Fibroblast of skin of abdomen (primary cell): ENCODE measurements around the gene CSF3.

Source experiments
- DNase-seq: peaks from one replicate; pipeline ENCODE4 v3.0.0-alpha.2; 2013

Gene CSF3

DNA sequence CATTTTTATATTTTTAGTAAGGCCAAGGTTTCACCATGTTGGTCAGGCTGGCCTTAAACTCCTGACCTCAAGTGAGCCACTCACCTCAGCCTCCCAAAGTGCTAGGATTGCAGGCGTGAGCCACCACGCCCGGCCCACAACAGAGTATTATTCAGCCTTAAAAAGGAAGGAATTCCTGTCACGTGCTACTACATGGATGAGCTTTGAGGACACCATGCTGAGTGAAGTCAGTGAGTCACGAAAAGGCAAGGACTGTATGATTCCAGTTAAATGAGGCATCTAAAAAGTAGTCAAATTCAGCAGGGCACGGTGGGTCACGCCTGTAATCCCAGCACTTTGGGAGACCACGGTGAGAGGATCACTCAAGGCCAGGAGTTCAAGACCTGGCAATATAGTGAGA, 9.7 kb downstream of the CSF3 start:
- no peak for DNase-seq

DNA sequence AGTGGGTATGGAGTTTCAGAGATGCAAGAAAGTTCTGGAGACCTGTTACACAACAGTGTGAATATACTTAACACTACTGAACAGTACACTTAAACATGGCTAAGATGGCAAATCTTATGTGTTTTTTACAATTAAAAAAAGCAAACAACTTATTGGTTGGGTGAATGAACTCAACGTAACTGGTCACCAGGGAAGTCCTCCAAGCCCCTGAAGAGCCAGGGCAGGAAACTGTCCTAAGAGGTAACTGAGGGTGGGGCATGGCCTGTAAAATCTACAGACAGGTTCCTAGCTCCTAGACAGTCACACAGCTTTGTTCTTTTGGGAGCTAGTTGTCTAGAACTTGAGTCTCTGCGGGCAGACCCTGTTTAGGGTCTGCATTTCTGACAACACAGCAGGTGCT, 10.3 kb downstream of the CSF3 start:
- DNase-seq = no peak

DNA sequence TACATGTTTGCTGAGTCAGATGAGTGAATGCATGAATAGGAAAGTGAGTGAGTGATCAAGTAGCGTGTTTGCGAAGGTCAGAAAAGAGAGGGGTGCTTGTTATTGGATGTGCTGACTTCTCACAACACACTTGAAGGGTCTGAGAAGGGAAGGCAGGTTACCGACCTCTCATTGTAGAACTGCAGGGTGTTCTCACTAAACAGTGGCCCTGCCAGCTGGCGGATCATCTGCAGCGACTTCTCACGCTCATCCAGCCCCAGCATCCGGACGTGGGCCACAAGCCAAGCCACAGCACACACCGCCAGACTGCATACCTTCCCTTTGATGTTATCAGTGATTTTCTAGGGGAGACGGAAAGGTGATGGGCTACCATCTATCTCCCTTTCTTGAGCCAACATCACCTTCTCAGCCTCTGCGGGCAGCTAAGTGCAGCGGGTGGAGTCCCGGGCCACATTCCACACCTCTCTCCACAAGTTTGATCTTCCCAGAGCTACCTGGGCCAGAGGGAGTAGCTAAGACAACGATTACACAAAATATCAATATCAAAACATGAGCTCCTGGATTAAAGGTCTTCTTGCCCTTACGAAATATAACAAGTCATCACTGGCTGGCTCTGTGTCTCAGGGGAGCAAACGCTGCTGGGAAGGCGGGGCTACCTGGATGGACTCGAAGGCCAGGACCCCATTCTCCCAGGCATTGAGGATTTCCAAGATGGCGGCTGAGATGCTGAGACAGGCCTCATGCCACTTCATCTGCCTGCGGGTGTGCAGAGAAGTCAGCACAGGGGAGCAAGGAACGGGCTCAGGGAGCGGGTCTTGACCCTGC, 11.0 kb downstream of the CSF3 start:
- no peak for DNase-seq

DNA sequence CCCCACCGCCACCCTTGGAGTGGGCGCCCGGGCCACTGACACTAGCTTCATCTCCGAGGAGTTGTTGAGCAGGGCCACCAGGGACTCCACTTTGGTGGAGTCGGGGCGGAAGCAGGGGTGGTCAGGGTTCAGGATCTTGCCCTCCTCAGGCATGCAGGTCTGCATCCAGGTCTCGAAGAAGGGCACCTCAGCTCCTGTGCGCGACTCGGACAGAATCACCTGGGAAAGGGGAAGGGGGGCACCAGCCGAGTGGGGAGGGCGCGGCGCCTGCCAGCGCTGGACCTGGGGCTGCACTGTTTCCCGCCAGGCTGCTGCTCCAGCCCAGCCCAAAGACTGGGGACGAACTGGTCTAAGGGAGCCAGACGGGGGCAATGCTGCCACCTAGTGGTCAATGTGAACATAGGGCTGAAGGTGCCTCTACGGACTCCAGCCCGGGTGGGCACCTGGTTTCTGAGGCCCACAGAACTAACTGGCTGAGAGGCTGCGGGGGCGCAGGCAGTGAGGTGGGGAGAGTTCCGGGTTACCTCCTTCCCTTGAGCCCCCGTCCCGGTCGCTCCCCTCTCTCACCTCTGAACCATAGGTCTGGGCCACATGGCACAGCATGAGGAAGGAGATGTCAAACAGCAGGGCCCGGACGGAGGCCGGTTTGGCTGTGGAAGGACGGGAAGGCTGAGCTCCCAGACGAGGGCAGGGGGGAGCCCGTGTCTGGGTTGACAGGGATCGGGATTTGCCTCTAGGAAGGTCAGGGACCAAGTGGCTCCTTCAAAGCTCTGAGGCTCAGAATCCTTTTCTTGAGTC, 11.8 kb downstream of the CSF3 start:
- peak; percentile 71 for DNase-seq

DNA sequence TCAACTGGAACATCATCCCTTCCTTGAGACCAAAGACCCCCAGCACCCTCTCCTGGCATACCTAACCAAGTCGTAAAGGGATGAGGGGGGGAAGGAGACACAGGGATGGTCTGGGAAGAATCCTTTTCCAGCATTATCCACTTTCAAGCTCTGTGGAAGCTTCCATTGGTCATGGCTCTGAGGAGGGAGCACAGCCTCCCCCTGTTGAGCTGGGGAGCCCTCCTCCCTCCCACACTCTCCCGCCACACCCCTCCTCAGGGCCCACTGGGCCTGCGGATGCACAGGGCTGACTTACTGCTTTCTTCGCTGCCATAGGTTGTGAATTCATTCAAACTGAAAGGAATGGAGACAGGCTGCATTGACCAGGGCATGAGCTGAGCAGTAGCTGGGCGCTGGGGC, 12.4 kb downstream of the CSF3 start:
- no peak for DNase-seq

DNA sequence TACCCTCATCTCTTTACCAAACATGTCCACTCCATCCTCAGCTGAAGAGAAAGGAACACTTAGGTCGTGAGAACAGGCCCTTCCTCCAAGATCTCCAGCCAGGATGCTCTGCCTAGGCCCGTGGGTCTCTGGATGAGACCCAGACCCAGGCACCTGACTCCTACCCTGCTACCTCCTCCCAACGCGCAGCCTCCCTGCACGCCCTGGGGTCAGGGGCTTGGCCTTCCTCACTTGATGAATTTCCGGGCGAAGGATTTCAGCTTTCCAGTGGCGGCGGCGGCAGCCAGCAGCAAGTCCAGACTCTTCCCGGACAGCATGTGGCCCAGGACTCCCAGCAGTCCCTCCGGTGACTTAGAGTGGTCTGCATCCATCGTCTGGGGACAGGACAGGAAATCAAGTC, 13.4 kb downstream of the CSF3 start:
- DNase-seq = no peak

DNA sequence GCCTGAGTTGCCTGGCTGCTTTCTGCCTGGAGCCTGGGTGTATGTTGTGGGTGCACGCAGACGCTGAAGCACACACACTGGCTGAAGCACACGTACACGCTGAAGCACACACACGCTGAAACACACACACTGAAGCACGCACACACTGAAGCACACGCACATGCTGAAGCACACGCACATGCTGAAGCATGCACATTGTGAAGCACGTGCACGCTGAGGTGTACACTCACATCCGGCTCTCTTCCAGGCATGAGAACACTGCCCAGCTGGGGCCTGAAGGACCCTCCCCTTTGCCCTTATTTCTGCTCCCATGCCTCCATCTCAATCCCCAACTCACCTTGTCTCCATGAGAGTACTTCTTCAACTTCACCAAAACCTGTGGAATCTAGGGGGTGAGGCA, 16.5 kb downstream of the CSF3 start:
- no peak for DNase-seq

DNA sequence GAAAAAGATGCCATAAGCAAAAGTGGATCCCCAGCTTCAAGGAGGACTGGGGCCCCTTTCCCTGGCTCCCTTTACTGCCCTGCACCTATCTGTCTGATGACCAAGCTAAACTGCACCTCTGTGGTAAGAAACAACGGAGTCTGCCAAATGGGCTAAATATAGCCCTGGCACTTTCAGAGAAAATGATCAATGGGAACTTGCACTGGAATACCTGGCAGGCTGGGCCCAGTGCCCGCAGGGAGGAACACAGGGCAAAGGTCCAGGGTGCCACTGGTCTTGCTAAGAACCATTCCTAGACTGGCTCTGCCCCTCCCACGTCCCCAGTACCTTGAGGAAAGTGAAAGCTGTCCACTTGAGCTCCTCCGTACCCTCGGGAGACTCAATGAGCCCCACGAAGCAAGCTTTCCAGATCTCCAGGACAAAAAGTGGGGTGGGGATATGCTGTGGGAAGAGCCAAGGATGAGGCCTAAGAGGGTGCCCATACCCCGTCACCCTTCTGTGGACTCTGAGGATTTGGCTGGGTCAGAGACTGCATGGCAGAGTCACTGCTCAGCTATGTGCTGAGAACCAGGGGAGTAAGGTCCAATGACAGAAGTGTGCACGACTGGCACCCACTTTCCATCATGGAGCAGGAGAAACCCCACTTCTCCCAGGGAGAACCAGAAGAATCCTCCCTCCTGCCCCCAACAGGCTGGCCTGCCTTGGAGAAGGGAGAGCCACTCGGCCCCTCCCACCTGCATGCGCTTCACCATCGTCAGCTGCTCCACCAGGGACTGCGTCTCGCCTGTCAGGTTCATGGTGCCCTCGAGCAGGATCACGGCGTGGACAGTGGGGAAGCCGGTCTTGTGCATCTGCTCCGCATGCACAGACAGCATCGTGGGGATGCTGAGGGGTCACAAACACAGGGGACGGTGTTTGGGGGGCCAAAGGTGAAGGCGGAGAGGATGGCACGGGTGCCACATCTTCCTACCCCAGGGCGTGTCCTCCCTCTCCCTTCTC, 17.4 kb downstream of the CSF3 start:
- no peak for DNase-seq

DNA sequence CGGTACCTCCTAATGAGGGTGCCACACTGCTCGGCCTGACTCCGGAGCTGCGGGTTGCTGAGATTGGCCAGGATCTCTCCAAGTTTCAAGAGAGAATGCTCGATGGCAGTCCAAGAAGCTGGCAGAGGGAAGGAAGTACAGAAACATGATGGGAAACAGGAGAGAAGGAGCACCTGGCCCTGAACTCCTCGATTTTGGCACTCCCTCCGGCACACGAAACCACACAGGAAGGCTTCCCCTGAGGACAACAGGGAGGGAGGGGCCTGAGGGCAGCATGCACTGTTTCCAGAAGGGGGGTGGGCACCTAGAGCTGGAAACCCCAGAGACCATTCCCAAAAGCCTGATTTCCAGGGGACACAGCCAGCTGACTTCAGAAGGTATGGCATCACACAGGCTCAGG, 18.1 kb downstream of the CSF3 start:
- no peak for DNase-seq

DNA sequence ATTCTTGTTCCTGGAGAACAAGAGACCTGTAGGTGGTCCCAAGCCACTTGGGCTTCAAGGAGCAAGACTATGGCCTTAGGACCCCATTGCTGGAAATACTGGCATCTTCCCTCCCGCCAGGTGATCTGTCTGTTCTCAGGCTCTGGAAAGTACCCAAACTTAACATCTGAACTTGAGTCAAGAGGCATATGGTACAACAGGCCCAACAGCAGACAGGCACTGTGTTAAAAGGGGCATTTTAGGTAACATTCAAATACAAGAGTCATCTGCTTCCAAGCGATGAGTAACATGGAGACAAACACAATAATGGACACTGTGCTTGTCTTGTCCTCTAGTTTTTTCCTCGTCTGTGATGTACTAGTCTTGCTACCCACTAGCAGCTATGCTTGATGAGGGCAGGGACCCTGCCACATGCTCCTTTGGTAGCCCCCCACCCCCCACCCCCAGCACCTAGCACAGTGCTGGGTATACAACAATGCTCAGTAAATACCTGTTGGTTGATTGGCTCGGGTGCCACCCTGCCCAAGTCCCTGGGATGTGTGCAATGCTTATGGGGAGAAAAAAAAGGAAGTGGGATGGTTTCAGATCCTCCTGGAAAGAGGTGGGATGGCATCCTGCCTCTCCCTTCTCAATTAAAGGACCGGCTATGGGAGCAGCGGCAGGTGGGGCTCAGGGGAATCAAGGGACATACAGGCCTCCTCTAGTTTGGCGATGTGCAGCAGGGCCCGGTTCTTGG, 19.4 kb downstream of the CSF3 start:
- no peak for DNase-seq

DNA sequence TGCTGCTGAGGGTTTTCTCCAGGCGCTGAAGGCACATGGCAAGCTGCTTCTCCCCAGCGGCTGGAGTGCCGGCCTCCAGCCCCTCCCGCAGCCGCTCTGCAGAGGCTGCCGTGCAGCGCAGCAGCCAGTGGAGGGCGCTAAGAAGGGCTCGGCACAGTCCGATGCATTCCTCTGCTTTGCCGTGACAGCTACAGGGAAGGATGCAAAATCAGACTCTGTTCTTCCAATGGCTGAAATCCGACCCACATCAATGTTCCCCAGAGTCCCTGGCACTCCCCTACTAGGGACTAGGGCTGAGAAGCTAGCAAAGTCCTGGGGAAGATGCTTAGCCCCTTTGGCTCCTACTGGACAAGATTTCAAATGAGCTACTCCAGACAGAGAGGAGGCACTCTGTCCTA, 19.9 kb downstream of the CSF3 start:
- DNase-seq = peak; percentile 28

DNA sequence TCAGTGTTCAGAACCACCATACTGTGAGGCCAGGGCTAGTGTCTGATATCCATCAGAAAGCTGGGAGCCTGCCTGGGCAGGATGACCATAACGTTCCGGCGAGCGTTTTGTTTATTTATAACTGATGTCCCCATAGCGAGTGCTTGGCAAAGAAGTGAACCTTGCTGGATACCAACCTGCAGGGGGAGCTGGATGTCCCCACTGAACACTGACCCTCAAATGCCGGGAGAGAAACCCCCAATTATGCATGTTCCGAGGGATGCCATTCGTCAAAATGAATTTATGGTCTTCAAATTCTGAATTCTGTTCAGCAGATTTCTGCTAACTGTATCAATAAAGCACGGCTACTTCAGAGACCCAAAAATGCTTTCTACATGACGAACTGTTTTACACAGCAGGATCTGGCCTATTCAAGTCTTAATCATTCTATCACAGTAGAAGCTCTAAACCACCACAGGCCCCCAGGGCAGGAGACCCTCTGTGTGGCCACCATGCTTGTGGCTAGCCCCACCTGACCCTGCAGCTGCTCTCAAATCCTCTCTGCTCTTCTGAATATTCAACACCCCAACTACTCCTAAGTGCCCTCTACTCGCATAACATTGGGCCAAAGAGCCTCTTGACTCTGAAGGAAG, 23.8 kb downstream of the CSF3 start:
- peak; percentile 69 for DNase-seq

DNA sequence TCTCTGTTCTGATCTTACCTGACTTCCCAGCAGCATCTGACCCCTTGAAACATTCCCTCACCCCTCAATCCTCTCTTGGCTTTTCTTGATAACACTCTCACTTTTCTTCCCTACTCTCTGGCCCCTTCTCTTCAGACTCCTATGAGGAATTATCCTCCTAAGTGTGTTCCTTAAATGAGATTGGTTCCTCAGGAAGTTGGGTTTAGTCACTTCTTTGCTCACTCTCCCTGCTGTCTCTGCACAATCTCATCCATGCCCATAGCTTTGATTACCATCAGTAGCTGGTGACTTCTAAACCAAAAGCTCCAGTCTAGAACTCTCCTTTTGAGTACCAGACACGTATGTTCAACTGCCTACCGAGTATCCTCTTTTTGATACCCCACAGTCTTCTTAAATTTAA, 26.0 kb downstream of the CSF3 start:
- no peak for DNase-seq

DNA sequence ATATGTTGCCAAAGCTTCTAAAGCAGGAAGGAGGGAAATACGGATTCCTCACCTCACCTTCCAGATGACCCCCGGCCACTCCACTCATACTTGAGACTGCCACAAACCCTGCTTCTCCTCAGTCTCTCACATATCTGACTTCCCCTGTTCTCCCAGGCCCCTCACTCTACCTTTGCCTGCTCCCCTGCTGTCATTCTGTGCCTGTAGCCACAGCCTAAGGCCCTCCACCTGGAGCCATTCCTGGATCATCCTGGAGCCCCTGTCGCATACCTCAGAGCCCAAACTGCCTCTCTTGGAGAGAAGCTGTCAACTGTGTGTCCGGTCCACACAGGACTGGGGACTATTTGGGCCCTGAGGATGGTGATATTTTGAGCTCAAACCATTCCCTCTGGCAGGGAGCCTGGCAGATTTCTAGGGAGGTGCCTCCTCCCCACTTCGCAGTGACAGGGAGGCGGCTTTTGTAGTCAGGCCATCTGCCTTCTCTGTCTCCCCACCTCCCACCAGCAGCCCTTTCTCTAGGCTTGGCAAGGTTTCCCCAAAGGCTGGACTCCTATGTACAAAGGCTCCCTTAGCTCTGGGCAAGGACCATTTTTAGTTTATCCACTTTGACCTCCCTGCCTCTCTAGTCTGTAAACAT, 41.3 kb downstream of the CSF3 start:
- no peak for DNase-seq

DNA sequence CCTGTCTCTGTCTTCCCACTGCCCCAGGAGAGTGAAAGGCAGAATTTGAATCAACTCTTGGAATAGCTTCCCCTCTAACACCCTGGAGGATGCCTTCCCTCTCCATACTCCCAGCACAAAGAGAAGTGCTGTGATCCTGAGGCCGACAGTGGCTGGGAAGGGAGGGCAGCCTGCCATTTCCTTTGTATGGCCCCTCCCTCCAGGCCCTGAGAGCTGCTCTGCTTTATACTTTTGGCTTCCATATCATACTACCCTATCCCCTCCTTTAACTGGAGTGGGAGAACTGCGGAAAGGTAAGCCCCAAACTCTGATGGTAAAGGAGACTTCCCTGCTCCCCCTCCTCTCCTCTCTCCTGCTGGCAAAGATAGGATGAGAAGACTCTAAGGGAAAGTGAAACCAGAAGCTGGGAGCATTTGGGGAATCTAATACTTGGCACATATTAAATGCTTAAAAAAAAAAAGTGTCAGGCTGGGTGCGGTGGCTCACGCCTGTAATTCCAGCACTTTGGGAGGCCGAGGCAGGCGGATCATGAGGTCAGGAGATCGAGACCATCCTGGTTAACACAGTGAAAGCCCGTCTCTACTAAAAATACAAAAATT, 43.0 kb downstream of the CSF3 start:
- peak; percentile 24 for DNase-seq

DNA sequence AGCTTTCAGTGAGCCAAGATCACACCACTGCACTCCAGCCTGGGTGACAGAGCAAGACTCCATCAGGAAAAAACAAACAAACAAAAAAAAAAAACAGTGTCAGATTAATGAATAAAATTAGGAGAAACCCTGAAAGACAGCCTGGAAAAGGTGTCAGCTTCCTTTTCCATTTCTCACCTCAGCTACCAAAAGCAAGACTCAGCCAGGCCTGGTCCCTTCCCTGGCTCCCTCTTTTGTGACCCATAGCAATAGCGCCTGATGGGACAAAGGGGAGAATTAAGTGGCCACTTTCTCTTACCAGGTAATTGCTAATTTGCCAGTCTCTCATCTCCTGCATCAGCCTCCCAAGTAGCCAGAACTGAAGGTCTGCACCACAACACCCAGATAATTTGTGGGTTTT, 43.6 kb downstream of the CSF3 start:
- no peak for DNase-seq

DNA sequence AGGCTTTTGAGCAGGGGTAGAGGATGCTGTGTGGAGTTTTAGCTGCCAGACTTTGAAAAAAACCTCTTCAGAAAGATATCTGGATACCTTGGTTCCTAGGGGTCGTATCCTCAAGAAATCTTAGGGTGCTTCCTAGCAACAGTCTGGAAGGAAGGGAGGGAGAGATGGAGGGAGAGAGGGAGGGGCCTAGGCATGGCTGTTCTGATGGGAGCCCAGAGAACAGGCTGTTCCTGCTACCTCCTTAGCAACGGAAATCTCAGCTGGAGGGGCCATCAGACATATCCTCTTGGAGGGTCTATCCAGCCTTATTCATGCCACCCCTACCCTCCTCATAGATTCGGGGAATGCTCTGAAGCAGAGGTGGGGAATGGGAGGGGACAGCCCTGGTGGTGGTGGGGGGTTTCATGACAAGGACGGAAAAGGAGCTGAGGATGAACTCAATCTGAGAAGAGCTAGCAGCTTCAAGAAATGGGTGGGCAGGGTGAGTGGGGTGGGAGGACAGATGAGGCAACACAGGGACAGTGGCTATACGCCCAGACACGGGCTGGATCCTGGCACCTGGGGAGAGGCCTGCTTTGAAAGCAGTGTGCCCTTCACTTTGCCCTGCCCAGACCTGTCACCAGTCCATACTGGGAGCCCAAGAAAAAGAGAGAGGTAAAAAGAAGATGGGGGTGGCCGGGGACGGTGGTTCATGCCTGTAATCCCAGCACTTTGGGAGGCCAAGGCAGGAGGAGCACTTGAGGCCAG, 44.7 kb downstream of the CSF3 start:
- DNase-seq = no peak

DNA sequence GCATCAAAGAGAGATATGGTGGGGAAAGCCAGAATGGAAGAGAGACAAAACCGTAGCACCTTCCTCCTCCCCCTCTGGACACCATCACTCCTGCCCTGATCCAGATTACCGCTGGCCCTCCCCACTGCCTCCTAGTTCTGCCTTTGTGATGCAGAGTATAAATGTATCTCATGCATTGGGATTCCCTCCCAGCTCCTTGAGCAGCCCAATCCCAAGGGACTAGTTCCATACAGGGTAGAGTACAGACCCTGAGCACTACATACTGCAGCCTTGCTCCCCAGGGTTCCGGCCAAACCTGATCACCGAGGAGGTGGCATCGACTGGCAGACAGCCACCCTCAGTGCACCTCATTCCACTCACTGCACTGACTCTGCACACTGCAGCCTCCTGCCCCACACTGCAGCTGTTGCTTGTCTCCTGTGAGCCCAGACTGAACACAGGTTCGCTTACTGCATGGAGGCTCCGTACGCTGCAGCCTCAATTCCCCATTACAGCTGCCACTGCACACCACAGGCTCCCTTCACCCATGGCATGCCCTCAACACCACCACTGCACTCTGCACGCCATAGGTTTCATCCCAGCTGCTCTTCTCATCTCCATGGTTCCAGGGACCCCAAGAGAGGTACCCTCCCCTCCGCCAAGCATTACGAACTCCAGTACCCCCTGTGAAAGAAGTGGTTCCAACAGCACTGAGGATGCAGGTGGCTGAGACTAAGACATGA, 45.8 kb downstream of the CSF3 start:
- no peak for DNase-seq

DNA sequence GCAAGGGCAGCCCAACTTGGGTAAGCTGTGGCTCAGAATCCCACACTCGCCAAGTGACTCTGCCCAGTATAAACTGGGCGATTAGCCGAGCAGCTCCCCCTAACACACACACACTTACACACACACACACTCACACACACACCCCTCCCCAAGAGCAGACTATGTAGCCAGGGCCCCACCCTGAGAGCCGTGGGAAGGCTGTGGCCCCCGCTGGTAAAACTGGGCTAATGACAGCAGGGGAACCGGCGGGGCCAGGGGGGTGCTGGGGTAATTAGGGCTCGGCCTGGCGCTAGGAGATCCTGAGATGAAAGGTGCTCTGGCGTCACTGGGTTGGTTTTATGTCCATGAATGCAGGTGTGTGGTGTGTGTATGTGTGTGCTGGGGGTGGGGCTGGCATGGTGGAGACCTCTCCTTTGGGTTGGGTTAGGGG, 46.4 kb downstream of the CSF3 start:
- no peak for DNase-seq
